Aorta (tissue), 5 donors: ENCODE results near the gene MLLT10. TPM values are rescaled to one million over a fixed set of nuclear protein-coding genes. Genes with fewer than 3 reads are reported as not detected.

Experiments used
- ATAC-seq: fragments of 200-7000 bp; cut with Tn5 transposase; one replicate; pipeline ENCODE4 v1.9.1; 2022; ENCODE audit warnings: moderate library complexity; ENCODE audit not compliant: low FRiP score
- DNase-seq, 2 donors: peaks; one replicate each; pipeline ENCODE4 v3.0.0-alpha.2; 2020
- H3K27ac ChIP-seq, 2 donors: one replicate each; pipeline ENCODE4 v1.5.1; 2013; ENCODE audit warnings: low read length in 2 of 2, mild to moderate bottlenecking in 2 of 2, moderate library complexity in 2 of 2, control low read depth in 1 of 2, inconsistent platforms in 1 of 2, low read depth in 1 of 2
- H3K27me3 ChIP-seq, 2 donors: one replicate each; pipeline ENCODE4 v1.6.1; 2013; ENCODE audit warnings: control low read depth in 1 of 2, low read length in 1 of 2, mild to moderate bottlenecking in 1 of 2, moderate library complexity in 1 of 2; ENCODE audit not compliant: insufficient read depth in 2 of 2, control insufficient read depth in 1 of 2
- H3K36me3 ChIP-seq, 2 donors: one replicate each; pipeline ENCODE4 v1.6.1; 2013; ENCODE audit warnings: control low read depth in 1 of 2, low read length in 1 of 2, mild to moderate bottlenecking in 1 of 2; ENCODE audit not compliant: insufficient read depth in 2 of 2, control insufficient read depth in 1 of 2
- H3K4me1 ChIP-seq, 2 donors: one replicate each; pipeline ENCODE4 v1.6.1; 2013; ENCODE audit warnings: low read length in 2 of 2, control low read depth in 1 of 2, mild to moderate bottlenecking in 1 of 2, moderate library complexity in 1 of 2; ENCODE audit not compliant: insufficient read depth in 2 of 2, control insufficient read depth in 1 of 2
- H3K4me3 ChIP-seq, 2 donors: one replicate each; pipeline ENCODE4 v1.5.1; 2013; ENCODE audit warnings: low read length in 2 of 2, control low read depth in 1 of 2, mild to moderate bottlenecking in 1 of 2
- H3K9me3 ChIP-seq: one replicate; pipeline ENCODE4 v1.6.1; 2013; ENCODE audit warnings: mild to moderate bottlenecking, low read length; ENCODE audit not compliant: control insufficient read depth
- WGBS, 2 donors: extraction: QIAGEN DNeasy Blood & Tissue Kit; methylation state at CpG; one replicate each; pipeline ENCODE4 v1.1.7; 2013; 5-methylcytosine and 5-hydroxymethylcytosine counted together
- intact Hi-C, 2 donors: fragments of 100-400 bp; cut with DNase I; formaldehyde crosslinking; loops; one replicate each; pipeline versions ENCODE4 v1.14.2 to v1.15.0; 2022
- polyA plus RNA-seq, 2 donors: library from polyadenylated mRNA; stranded (reverse); fragments of 200-250 nt; gene quantifications; one replicate each; pipeline ENCODE4 v1.2.3, GENCODE V29; 2013
- total RNA-seq, 2 donors: library from RNA; stranded (reverse); fragmentation: NEBNext Ultra II Directional; extraction: Animal tissue kit (Norgen Biotek cat#: 25700); gene quantifications; one replicate each; pipeline ENCODE4 v1.2.1, GENCODE V29; 2021
- donor health status: healthy with polysubstance abuse.
- donor health status: Bipolar disorder and iron deficiency.
- donor health status: DM: no; HTN: no; CAD: no.
- donor health status: DM: no; HTN: no; CAD: no.
- donor health status: DM: yes; HTN: yes; CAD: no.

Gene MLLT10
- total and polyA plus RNA-seq, 4 donors: 8.4 to 75.3 (median 26.3) TPM

GRCh38 chr10:21493784-21494183 is 40.2 kb upstream of the MLLT10 start:
- intact Hi-C loops: loop anchor here (2.0 to 10.0 kb wide), 8 partner anchors 219 to 941 kb away; partner anchors contain the start of genes DNAJC1 (in 2 of the 2) and BMI1 (in 1 of the 2)
- no peak overlapping the region for H3K4me3 ChIP-seq
- DNase-seq (peak in 1 of 2 donors; percentile 47), ATAC-seq (no peak)
- H3K4me1 ChIP-seq: no peaks in the 10 kb centered on the region
- H3K27me3 ChIP-seq: no peaks in the 10 kb centered on the region
- no peaks in the 10 kb centered on the region for H3K36me3 ChIP-seq
- H3K9me3 ChIP-seq: no peaks in the 10 kb centered on the region
- 57 to 64% methylated on average over 9 of the region's 9 CpGs for WGBS, 2 donors
- no peak overlapping the region for H3K27ac ChIP-seq

- Histone ChIP-seq H3K27me3 (no peaks in the 10 kb centered on the region), H3K4me1 (no peaks in the 10 kb centered on the region), H3K4me3 (peak overlapping the region; percentile 31 to 72), H3K9me3 (no peaks in the 10 kb centered on the region), H3K27ac (no peak overlapping the region), H3K36me3 (no peaks in the 10 kb centered on the region)
- ATAC-seq: peak; percentile 66
- DNase-seq: peak in 1 of 2 donors; percentile 84
- intact Hi-C loops: loop anchor here (2.0 to 10.0 kb wide), 11 partner anchors 43 to 940 kb away; partner anchors contain the start of genes DNAJC1 (in 2 of the 2) and BMI1 (in 1 of the 2)
- WGBS, 2 donors: 6 to 8% methylated on average over 66 of the region's 66 CpGs
These were observed 39.6 kb upstream of the MLLT10 start for GRCh38 chr10:21494191-21495001.

GRCh38 chr10:21495002-21495751 is 38.9 kb upstream of the MLLT10 start:
- no peaks in the 10 kb centered on the region for H3K27me3 ChIP-seq
- H3K27ac ChIP-seq: no peak overlapping the region
- WGBS, 2 donors: 0 to 1% methylated on average over 42 of the region's 42 CpGs
- no peaks in the 10 kb centered on the region for H3K9me3 ChIP-seq
- intact Hi-C loops: loop anchor here (2.0 to 10.0 kb wide), 11 partner anchors 42 to 940 kb away; partner anchors contain the start of genes DNAJC1 (in 2 of the 2) and BMI1 (in 1 of the 2)
- peak in 1 of 2 donors; percentile 75 for DNase-seq
- peak; percentile 1 for ATAC-seq
- no peaks in the 10 kb centered on the region for H3K4me1 ChIP-seq
- H3K36me3 ChIP-seq: no peaks in the 10 kb centered on the region
- peak overlapping the region; percentile 31 to 72 for H3K4me3 ChIP-seq

- no peaks in the 10 kb centered on the region for H3K4me1 ChIP-seq
- no peak overlapping the region for H3K27ac ChIP-seq
- 0 to 1% methylated on average over 38 to 58 of the region's 58 CpGs for WGBS, 2 donors
- no peaks in the 10 kb centered on the region for H3K27me3 ChIP-seq
- ATAC-seq: peak; percentile 94
- H3K4me3 ChIP-seq: peak overlapping the region; percentile 72 to 90
- no peaks in the 10 kb centered on the region for H3K36me3 ChIP-seq
- DNase-seq: peak; percentile 86 to 96
- intact Hi-C loops: loop anchor here (2.0 to 10.0 kb wide), 12 partner anchors 21 to 939 kb away; partner anchors contain the start of genes DNAJC1 (in 2 of the 2) and BMI1 (in 1 of the 2)
- H3K9me3 ChIP-seq: no peaks in the 10 kb centered on the region
These were observed 38.2 kb upstream of the MLLT10 start for GRCh38 chr10:21495752-21496342.

GRCh38 chr10:21496343-21497176 is 37.5 kb upstream of the MLLT10 start:
- WGBS, 2 donors: 1% methylated on average over 46 to 72 of the region's 72 CpGs
- H3K4me3 ChIP-seq: peak overlapping the region; percentile 72 to 90
- intact Hi-C loops: loop anchor here (2.0 to 10.0 kb wide), 11 partner anchors 20 to 938 kb away; partner anchors contain the start of genes DNAJC1 (in 2 of the 2) and BMI1 (in 1 of the 2)
- H3K27ac ChIP-seq: peak overlapping the region in 1 of 2 donors; percentile 2
- H3K4me1 ChIP-seq: no peaks in the 10 kb centered on the region
- H3K27me3 ChIP-seq: no peaks in the 10 kb centered on the region
- H3K9me3 ChIP-seq: no peaks in the 10 kb centered on the region
- DNase-seq (peak; percentile 62 to 85), ATAC-seq (peak; percentile 71)
- no peaks in the 10 kb centered on the region for H3K36me3 ChIP-seq

- intact Hi-C loops: loop anchor here (2.0 to 10.0 kb wide), 11 partner anchors 20 to 938 kb away; partner anchors contain the start of genes DNAJC1 (in 2 of the 2) and BMI1 (in 1 of the 2)
- Histone ChIP-seq H3K4me3 (peak overlapping the region; percentile 72 to 90), H3K9me3 (no peaks in the 10 kb centered on the region), H3K27ac (no peak overlapping the region), H3K36me3 (no peaks in the 10 kb centered on the region), H3K4me1 (no peaks in the 10 kb centered on the region), H3K27me3 (no peaks in the 10 kb centered on the region)
- DNase-seq (peak; percentile 94 to 97), ATAC-seq (peak; percentile 72)
- WGBS, 2 donors: 1 to 2% methylated on average over 27 to 37 of the region's 37 CpGs
These were observed 36.7 kb upstream of the MLLT10 start for GRCh38 chr10:21497177-21497807.

- no peaks in the 10 kb centered on the region for H3K4me1 ChIP-seq
- intact Hi-C loops: loop anchor here (5.0 to 10.0 kb wide), 10 partner anchors 39 to 936 kb away; partner anchors contain the start of genes DNAJC1 (in 2 of the 2) and BMI1 (in 1 of the 2)
- H3K27ac ChIP-seq: no peak overlapping the region
- no peaks in the 10 kb centered on the region for H3K36me3 ChIP-seq
- H3K27me3 ChIP-seq: no peaks in the 10 kb centered on the region
- H3K4me3 ChIP-seq: no peak overlapping the region
- ATAC-seq (no peak), DNase-seq (no peak)
- WGBS, 2 donors: 81 to 84% methylated on average over 2 of the region's 2 CpGs
- no peaks in the 10 kb centered on the region for H3K9me3 ChIP-seq
These were observed 35.7 kb upstream of the MLLT10 start for GRCh38 chr10:21498377-21498776.
